Stimulated activated CD8-positive, alpha-beta memory T cell treated with anti-CD3 and anti-CD28 coated beads, Interleukin-7, amount 100 ng/mL, for 1 hour (primary cell): Measurements from ENCODE around the gene SORCS2.
"Not testable (repeated sequence)": the region's sequence is repeated elsewhere in the genome, so short reads cannot be mapped to it uniquely, and the experiment has no call there.

Experiments
- DNase-seq, 2 donors: peaks; one replicate each; pipeline ENCODE4 v3.0.0-alpha.2; 2020; ENCODE audit warnings: low read depth in 2 of 2

SORCS2 gene

DNA sequence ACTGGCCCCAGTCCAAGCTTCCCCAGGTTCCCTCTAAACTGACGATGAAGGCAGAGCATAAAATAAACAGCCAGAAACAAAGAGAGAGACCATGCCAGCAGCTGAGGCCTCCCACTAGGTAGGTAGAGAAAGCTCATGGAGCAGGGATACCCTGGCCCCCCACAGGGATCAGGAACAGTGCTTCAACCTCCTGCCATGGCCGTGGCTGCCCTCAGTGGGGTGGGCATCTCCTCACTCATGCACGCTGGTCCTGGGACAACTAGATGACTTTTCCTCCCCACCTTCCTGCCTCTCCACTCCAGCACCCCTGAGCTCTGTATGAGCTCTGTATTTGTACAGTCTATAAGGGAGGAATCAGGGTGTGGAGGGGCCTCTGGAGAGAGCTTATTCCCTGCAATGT lies 360.1 kb downstream of the SORCS2 start:
- DNase-seq = no peak

DNA sequence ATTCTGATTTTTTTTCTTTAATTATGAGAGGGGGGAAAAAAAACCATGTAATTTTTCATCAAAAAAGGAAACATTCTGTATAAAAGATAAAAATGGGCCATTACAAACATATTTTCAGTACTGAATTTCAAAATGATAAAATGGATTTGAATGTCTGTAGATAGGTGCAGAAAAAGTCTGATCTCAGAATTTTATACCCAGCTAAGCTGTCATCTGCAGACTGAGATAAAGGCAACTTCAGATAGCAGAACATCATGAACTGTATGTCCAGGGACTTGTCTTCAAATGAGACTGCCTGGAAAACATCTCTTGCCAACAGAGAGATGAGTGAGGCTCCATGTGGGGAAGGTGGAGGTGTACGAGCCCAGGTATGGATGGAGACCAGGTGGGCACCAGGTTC lies 360.9 kb downstream of the SORCS2 start:
- no peak for DNase-seq

DNA sequence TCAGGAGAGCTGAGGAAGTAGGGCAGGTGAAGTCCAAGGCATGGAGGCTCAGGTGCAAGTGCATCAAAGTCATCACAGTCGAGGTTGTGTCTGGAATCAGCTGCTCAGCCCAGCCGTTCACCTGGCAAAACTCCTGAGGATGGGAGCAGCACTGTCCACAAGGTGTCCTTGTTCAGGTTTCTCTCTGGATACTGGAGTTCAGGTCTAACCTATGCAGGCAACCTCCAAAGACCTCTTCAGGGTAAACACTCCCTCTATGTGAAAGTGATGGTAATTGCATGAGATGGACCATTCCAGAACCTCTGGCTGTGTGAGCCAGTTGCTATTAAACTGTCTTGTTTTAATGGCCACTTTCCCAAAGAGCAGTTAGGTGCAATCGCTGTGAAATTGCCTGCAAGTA lies 362.6 kb downstream of the SORCS2 start:
- no peak for DNase-seq

DNA sequence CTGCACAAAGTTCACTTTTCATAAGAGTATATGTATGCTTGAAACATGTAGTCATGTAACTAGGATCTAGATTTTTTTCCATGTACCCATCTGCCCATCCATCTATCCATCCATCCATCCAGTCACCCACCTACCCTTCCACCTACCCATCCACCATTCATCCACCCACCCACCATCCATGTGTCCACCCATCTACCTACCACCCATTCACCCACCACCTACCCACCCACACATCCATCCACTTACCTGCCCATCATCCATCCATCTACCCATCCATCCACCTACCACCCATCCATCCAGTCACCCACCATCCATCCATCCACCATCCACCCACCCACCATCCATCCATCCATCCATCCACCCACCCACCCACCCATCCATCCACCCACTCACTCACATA lies 364.2 kb downstream of the SORCS2 start:
- DNase-seq = no peak

DNA sequence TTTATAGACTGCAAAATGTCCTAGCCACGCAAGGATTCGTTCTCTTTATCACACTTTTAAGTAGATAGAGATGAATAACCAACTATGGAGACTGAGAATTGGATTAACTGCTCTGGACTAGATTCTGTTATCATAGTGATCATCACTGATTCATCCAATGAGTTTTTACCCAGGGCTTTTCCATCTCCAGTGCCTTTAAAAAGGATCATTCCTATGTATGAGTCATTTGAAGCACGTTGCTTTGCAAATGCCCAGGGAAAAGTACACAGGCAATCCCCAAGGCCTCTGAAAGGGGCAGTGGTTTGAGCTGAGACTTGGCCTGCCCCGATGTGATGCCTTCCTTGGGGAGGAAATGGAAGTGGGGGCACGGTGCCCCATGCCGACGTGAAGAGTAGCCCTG lies 365.1 kb downstream of the SORCS2 start:
- DNase-seq = no peak

DNA sequence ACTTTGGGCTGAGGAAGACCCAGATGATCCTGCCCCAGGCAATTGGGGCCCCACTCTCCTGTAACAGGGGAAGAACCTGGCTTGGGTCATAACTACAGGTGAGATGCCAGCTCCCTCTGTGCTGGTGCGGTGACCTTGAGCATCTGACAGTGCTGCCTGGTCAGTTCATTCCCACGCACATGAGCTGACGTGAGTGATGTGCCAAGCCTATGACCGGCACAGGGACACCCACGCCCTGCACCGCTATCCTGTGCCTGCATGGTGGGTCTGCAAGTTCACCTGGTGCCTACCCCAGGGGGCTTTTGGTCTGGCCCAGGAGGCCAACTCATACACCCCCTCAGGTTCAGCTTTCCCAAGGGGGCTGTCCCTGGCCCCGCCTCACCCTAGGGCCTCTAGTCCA lies 366.1 kb downstream of the SORCS2 start:
- no peak for DNase-seq

DNA sequence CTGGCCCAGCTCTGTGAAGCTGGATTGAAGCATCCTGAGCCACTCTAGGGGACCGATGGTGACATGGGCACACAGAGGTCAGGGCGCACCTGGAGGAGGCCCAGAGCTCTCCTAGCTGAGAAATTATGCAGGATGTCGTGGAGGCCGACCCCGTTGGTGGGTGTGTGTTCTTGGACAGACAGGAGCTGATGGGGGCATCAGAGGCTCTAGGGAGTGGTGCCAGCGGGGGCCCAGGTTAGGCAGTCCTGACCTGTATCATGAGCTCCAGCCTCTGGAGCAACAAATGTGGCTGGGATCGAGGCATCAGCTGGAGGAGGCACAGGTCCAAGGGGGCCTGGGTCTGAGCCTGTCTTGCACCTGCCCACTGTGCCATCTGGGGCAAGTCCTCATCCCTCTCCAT lies 367.0 kb downstream of the SORCS2 start:
- DNase-seq = no peak

DNA sequence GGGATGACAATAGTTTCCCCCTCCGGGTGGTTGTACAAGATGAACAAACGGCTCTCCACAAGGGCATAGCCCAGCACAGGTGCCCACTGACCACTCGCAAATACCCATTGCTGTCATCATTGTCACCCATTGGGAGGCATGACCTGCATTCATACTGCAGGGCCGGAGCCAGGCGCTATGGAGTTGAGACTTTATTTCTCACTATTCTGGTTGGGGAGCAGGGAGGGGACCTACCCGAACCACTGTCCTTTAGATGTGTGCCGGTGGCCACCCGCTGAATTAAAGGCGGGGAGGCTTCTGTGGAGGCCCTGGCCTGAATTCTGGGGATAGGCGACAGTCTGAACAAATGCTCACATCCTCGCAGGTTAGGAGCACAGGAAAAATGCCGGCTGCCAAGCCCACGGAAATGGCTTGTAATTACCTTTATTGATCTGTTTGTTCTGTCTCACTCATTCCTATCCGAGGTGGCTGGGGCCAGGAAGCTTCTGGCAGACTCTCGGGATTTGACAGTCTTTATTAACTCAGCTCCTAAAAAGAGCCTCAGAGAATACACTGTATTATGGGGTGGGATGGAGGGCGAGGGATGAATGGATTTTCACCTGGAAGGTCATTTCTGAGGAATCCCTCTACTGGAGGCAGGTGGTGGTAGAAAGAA lies 367.5 kb downstream of the SORCS2 start:
- no peak for DNase-seq

DNA sequence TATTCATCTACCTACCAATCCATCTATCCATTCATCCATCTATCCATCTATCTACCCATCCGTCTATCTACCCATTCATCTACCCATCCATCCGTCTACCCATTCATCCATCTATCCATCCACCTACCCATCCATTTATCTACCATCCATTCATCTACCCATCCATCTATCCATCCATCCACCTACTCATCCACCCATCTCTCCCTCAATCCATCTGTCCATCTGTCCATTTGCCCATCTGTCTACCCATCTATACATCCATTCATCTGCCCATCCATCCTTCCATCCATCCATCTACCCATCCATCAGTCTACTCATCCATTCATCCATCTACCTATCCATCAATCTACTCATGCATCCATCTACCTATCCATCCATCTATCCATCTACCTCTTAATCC lies 369.2 kb downstream of the SORCS2 start:
- no peak for DNase-seq

DNA sequence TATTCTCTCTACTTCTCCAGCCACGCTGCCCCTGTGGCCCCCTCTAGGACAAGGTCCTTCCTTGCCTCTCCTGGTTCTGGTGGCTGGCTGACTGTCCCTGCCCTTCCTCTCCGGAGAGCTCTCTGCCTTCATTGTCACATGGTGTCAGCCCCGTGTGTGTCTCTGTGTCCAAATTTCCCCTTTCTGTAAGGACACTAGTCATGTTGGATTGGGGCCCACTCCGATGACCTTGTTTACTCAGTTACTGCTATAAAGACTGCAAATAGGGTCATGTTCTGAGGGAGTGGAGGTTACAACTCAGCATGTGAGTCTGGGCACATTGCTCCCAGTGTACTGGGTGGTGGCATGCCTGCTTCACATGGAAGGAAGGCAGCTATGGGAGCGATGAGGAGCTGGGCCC lies 371.9 kb downstream of the SORCS2 start:
- no peak for DNase-seq

DNA sequence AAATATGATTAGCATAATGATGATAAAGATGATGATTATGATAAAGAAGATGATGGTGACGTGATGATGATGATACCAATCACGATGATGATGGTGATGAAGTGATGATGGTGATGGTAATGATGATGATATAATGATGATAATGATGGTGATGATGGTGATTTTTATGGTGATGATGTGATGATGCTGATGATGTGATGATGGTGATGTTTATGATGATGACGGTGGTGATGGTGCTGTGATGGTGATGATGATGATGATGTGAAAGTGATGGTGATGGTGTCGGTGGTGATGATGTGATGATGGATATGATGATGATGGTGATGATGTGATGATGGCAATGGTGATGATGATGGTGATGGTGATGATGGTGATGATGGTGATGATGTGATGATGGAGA lies 373.1 kb downstream of the SORCS2 start:
- DNase-seq = no peak

DNA sequence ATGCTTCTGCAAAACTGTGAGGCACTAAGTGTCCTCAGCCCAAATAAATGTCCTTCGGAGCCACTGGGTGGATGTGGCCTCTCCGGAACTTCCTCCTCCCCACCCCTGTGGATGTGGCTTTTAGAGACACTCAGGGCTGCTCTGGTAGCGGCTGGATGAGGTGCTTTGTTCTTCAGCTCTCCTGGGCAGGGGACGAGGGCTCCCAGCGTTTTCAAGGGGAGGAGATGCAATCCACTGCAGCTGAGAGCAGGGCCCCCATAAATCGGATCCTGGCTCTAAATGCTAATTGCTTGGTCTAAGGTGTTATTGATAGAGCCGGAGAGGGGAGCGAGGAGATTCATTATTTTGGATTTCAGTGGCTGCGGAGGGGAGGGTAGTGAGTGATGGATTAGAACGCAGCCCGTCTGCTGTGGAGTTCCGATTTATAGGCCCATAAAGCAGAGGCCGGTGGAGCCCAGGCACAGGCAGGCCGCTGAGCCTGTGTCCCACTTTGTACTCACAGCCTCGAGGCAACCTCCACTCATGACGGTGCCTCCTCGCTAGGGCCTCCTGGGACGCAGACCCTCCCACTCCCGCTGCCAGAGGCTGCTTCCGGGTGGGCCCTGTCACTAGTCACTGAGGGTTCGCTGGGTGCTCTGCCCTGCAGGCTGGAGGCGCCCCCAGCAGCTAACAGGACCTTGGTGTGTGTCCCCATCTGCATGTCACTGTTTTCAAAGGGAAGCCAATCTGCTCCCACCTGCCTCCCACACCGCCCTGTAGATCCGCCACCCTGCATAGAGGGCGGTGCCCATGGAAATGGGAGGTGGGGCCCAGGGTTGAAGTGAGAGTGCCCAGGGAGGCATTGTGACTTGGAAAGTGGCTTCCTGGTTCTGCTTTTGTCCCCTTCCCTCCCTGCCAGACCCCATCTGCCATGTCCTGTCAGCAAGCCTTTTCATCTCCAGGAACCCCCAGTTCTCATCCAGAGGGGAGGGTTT lies 377.8 kb downstream of the SORCS2 start:
- no peak for DNase-seq

DNA sequence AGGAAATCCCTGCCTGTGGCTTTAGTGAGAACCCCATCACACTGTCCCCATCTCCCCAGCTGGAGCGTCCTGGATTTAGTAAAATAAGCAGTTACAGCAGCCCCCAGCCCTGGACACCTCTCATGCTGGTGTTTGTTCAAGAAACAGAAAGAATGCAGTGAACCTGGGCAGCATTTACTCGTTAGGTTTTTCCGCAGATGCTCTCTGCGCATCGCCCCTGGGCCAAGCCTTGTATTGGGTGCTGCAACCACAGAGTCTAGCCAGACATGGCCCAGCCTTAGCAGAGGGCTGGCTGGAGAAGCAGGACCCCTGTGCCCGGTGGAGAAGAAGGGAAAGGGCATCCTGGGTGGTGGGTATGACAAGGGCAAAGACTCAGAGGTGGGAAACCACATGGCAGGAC lies 378.7 kb downstream of the SORCS2 start:
- DNase-seq = no peak

DNA sequence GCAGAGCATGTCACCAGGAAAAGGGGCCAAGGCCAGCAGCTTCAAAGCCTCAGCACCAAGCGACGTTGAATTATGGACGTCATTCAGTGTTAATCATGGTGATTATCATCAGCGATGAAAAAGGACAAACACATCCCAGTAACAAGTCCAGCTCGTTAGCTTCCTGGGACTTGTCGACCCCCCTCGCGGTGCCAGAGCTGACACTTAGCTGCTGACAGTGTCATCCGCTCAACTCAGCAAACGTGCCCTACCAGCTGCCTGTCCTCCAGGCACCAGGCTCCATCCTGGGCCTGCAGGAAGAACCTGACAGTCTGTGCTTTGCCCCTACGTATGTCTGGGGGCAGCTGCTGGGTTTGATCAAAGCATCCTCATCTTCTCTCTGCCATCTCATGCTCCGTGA lies 379.4 kb downstream of the SORCS2 start:
- no peak for DNase-seq

DNA sequence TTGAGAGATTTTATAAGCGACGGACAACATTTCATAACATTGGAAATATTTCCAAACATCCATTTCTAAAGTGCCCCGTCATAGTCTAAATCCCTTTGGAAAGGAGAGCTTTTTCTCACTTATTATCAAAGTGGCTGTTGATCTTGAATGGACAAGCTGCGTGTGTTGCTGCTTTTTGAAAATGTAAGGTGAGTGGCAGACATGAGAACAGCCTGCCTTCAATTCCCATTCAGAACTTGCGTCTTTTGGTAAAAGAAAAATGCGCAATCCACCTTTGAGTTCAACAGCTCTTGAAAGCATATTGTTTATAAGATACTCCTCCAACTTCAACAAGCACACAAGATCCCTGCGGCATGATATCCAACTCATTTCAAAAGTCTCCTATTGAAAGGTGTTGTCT lies 380.6 kb downstream of the SORCS2 start:
- no peak for DNase-seq

DNA sequence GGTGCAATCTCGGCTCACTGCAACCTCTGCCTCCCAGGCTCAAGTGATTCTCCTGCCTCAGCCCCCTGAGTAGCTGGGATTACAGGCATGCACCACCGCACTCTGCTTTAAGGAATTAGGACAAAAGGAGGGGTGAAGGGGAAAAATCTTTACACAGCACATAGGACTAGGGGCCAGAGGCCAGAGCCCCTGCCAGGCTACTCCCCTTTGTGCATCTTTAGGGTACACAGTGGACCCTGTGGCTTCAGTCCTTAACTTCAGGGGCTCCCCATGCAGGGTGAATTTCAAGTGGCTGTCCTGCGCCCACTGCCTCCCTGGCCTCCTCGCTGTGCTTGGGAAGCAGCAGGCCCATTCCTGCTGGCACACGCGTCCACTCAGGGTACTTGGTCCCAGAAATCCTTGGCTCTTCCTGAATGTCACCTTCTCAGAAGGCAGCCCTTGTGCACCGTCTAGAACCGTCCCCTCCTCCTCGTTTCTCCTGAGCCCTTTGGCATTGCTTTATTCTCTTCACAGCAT lies 381.3 kb downstream of the SORCS2 start:
- DNase-seq = no peak

DNA sequence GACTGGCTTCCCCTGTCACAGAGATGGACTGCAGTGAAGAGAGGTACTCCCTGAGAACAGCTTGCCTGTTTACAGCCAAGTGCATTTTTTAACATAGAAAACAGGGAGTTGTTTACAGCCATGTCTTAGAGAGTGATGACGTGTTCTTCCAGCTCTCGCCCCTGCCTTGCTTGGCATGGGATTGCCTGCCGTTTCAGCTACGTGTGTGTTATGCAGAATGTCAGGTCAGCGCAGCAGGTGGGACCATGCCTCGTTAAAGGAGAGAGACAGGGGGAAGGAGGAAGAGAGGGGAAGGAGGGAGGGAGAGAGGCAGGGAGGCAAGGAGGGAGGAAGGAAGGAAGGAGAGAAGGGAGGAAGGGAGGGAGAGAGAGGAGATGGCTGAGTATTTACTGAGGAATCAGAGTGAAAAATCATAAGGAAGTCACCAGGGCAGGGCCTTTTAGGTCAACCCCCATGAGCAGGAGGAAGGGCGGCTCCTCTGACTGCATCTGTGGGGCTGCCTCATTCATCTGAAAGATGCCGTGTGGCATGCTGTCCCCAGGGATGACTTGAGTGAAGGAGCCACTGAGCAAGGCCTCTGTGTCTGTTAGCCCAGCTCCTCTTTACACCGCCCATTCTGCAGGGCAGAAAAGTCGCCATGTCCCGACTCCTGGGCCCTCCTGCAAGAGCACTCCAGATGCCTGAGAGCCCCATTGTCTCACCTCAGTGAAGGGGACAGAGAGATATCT lies 382.1 kb downstream of the SORCS2 start:
- DNase-seq = no peak

DNA sequence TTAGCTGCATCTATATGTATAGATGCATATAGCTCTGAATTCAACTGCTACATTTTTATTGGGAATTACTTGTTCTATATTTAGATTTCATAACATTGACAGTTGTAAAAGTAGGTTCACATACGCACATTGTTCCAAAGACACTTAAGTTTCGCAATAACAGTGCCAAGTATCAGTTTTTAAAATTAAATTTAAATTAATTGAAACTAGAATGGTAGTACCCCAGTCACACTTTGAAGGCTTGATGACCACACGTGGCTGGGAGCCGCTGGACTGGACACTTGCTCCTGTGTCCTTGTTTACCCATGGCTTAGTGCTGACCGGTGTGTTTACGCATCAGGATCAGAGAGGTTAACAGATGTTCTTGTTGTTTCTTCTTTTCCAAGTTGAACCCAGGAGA lies 383.1 kb downstream of the SORCS2 start:
- no peak for DNase-seq

DNA sequence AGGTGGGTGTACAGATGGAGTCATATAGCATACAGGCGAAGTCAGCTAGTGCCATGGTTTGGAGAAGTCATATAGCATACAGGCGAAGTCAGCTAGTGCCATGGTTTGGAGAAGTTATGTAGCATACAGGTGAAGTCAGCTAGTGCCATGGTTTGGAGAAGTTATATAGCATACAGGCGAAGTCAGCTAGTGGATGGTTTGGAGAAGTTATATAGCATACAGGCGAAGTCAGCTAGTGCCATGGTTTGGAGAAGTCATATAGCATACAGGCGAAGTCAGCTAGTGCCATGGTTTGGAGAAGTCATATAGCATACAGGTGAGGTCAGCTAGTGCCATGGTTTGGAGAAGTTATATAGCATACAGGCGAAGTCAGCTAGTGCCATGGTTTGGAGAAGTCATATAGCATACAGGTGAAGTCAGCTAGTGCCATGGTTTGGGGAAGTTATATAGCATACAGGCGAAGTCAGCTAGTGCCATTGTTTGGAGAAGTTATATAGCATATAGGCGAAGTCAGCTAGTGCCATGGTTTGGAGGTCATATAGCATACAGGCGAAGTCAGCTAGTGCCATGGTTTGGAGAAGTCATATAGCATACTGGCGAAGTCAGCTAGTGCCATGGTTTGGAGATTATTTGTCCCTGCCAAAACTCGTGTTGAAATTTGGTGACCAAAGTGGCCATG lies 385.2 kb downstream of the SORCS2 start:
- DNase-seq = not testable (repeated sequence)

DNA sequence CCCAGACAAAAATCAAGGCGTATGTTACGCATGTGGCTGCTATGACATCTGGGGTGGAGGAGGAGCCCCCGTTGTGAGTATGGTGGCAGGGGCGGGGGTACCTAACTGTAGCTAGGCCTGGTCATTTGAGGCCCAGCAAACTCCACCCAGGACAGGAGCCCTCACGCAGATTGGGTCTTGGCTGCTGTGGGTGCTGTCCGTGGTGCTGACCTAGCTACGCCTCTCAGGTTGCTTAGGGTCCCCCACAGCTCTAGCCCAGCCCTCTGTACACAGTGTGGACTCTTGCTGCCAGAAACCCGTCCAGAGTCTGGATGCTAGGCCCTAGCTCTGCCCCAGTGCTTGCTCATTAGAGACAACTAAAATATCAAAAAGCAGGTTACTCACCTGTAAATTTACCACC lies 389.1 kb downstream of the SORCS2 start:
- no peak for DNase-seq

DNA sequence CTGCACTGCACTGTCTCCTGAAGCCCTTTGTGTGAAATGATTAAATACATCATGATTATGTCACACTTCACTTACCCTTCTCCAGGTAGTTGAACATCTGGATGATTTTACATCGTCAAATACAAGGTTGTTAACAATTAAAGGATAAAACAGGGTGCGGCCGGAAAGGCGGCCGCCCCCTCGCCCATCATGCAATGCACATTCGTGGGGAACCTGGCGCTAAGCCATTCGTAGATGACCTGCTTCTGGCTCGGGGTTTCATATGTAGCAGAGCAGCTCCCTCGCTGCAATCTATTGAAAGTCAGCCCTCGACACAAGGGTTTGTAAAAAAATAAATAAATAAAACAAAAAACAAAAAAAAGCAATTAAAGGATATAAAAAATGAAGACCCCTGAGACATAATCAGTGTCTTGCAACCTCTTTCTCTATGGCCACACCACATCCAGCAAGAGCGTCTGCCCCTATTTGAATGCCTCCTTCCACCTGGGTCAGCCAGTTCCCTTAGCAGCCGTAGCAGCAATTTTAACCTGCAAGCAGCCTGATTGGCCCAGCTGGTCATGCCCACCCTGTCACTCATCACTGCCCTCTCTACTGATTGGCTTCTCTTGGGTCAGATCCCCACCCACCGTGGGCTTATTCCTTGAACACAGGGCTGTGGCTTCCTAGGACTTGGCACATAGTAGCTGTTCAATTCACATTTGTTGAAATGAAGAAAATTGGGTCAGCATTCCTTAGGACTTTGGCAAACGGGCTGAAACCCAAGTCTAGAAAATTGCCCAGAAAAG lies 390.2 kb downstream of the SORCS2 start:
- DNase-seq = no peak
